HG03457 (cell line): ENCODE results near the gene EMC8.

Experiments
- ATAC-seq: cut with Tn5 transposase; IDR thresholded peaks from one replicate; pipeline ENCODE4 v1.9.1; 2021; ENCODE audit warnings: moderate number of reproducible peaks; ENCODE audit not compliant: unreplicated experiment

Gene EMC8

DNA sequence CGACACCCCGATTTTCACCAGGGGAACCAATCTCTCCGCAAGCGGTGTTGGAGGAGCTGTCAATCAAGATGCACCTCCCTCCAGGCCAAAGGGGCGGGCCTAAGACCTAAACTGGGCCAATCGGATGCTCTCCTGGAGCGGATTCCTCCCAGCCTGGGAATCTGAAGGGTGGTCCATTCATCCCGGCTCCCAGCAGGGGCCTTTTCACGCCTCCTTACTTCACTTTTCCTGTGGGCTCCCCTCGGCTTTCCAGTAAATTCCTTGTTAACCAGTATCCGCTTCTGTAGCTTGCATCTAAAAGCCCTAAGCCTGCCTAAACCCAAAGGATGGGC is 65.5 kb downstream of the EMC8 start:
- ATAC-seq = no peak

- ATAC-seq = no peak
These were observed 66.0 kb downstream of the EMC8 start for GRCh38 chr16:85733155-85733838.

- no peak for ATAC-seq
These were observed 68.2 kb downstream of the EMC8 start for GRCh38 chr16:85731179-85731578.

DNA sequence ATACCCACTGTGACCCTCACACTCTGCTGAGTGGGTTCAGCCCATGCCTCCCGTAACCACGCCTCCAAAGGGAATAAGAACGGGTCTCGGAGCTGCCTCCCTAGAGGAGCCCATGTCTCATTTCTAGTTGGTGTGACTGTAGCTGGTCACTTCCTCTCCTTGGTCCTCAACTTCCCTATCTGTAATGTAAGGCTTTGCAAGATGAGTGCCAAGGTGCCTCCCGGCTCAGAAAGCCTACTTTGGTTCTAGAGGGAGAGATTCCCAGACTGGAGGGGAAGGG is 69.2 kb downstream of the EMC8 start:
- no peak for ATAC-seq

DNA sequence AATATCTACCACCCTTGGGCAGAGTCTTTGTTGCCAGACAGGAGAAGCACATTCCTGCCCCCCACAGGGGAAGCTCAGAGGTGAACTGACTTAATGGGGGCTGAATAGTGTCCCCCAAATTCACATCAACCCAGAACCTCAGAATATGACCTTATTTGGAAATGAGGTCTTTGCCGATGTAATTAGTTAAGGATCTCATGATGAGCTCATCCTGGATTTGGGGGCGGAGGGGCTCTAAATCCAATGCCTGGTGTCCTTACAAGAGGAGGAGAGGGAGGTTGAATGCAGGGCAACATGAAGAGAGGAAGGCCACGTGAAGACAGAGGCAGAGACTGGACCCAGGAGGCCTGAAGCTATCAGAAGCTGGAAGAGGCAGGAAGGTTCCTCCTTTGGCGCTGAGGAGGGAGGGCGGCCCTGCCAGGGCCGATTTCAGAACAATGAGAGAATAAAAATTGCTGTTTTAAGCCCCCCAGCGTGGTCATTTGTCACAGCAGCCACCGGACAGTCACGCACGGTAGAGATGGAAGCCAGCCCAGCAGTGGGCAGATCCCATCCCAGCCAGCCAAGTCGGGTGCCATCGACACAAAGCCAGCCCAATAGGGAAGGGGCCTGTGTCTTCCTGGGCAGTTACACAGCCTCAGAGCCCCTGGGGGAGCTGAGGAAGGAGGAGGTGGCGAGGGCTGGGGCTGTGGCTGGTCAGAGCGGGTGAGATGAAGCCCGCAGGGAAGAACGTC is 69.7 kb downstream of the EMC8 start:
- ATAC-seq = no peak

- no peak for ATAC-seq
These were observed 70.5 kb downstream of the EMC8 start for GRCh38 chr16:85728879-85729278.
